SK-N-SH (cell line): ENCODE results near the gene IMPDH1.

Source experiments
- MXI1 ChIP-seq: IDR thresholded peaks from 2 replicates; pipeline ENCODE4 v1.6.1; 2012; ENCODE audit warnings: mild to moderate bottlenecking, low read depth, low read length, improper control_type of control experiment
- POLR2AphosphoS5 ChIP-seq: IDR thresholded peaks from 2 replicates; pipeline ENCODE4 v1.6.1; 2012; ENCODE audit warnings: low read depth, low read length

- TF ChIP-seq POLR2AphosphoS5, result no peak
- TF ChIP-seq MXI1, result no peak
Observed at GRCh38 chr7:128352636-128353035, 57.1 kb downstream of the IMPDH1 start.
